Neuronal stem cell (in vitro differentiated cells): ENCODE measurements around the gene CARMIL1.

Experiments
- DNase-seq: peaks from one replicate; pipeline ENCODE4 v3.0.0-alpha.2; 2013; ENCODE audit warnings: low spot score
- H2AFZ ChIP-seq: one replicate; pipeline ENCODE4 v1.6.1; 2013; ENCODE audit warnings: mild to moderate bottlenecking, low read length, inconsistent platforms
- H2AK5ac ChIP-seq: 2 replicates; pipeline ENCODE4 v1.6.1; 2013; ENCODE audit warnings: low read depth, mild to moderate bottlenecking, inconsistent platforms, low read length, moderate library complexity, mixed read lengths
- H2BK120ac ChIP-seq: 2 replicates; pipeline ENCODE4 v1.6.1; 2013; ENCODE audit warnings: low read depth, mild to moderate bottlenecking, inconsistent platforms, low read length, moderate library complexity, mixed read lengths
- H2BK12ac ChIP-seq: one replicate; pipeline ENCODE4 v1.6.1; 2013; ENCODE audit warnings: low read length, inconsistent platforms
- H2BK15ac ChIP-seq: 2 replicates; pipeline ENCODE4 v1.6.1; 2013; ENCODE audit warnings: mild to moderate bottlenecking, low read length, inconsistent platforms, mixed read lengths
- H2BK5ac ChIP-seq: one replicate; pipeline ENCODE4 v1.6.1; 2013; ENCODE audit warnings: inconsistent platforms, mild to moderate bottlenecking, low read length, moderate library complexity
- H3K14ac ChIP-seq: one replicate; pipeline ENCODE4 v1.6.1; 2013; ENCODE audit warnings: low read length, inconsistent platforms
- H3K18ac ChIP-seq: 2 replicates; pipeline ENCODE4 v1.6.1; 2013; ENCODE audit warnings: low read length, inconsistent platforms
- H3K23ac ChIP-seq: 2 replicates; pipeline ENCODE4 v1.6.1; 2013; ENCODE audit warnings: low read depth, mild to moderate bottlenecking, mixed read lengths, low read length, inconsistent platforms; ENCODE audit not compliant: poor library complexity
- H3K27ac ChIP-seq: replicated peaks from 3 replicates; pipeline ENCODE4 v1.5.1; 2013; ENCODE audit warnings: low read length, inconsistent platforms
- H3K27me3 ChIP-seq, 3 experiments: 2 replicates each; pipeline ENCODE4 v1.6.1; 2013; ENCODE audit warnings: low read length in 3 of 3, mild to moderate bottlenecking in 2 of 3, inconsistent platforms in 1 of 3, low read depth in 1 of 3, mixed read lengths in 1 of 3, moderate library complexity in 1 of 3; ENCODE audit not compliant: control insufficient read depth in 3 of 3, insufficient read depth in 3 of 3
- H3K36me3 ChIP-seq, 2 donors: replicated peaks in 1 of 2; 2 replicates each; pipeline ENCODE4 v1.6.1; 2013; ENCODE audit warnings: low read length in 2 of 2; ENCODE audit not compliant: control insufficient read depth in 2 of 2, insufficient read depth in 2 of 2
- H3K4ac ChIP-seq: 2 replicates; pipeline ENCODE4 v1.6.1; 2013; ENCODE audit warnings: inconsistent platforms, mild to moderate bottlenecking, low read length, moderate library complexity
- H3K4me1 ChIP-seq, 2 donors: 1 replicate in 1 of 2; 2 replicates in 1 of 2; pipeline ENCODE4 v1.6.1; 2013; ENCODE audit warnings: low read length in 2 of 2, low read depth in 1 of 2; ENCODE audit not compliant: control insufficient read depth in 2 of 2, insufficient read depth in 1 of 2
- H3K4me2 ChIP-seq: one replicate; pipeline ENCODE4 v1.6.1; 2013; ENCODE audit warnings: mild to moderate bottlenecking, low read length, inconsistent platforms; ENCODE audit not compliant: insufficient read depth, poor library complexity, severe bottlenecking
- H3K4me3 ChIP-seq, 2 donors: 2 replicates each; pipeline ENCODE4 v1.5.1; 2013; ENCODE audit warnings: low read length in 2 of 2, mild to moderate bottlenecking in 2 of 2, inconsistent platforms in 1 of 2, moderate library complexity in 1 of 2
- H3K79me1 ChIP-seq: one replicate; pipeline ENCODE4 v1.6.1; 2013; ENCODE audit warnings: low read depth, mild to moderate bottlenecking, inconsistent platforms, low read length, moderate library complexity
- H3K9ac ChIP-seq: one replicate; pipeline ENCODE4 v1.6.1; 2013; ENCODE audit warnings: mild to moderate bottlenecking, low read depth, low read length, inconsistent platforms; ENCODE audit not compliant: poor library complexity
- H3K9me3 ChIP-seq, 2 donors: replicated peaks in 1 of 2; 2 replicates each; pipeline versions ENCODE3 to v1.6.1; 2013; ENCODE audit warnings: low read length in 2 of 2, mild to moderate bottlenecking in 2 of 2, inconsistent platforms in 1 of 2, low read depth in 1 of 2, mixed read lengths in 1 of 2, moderate library complexity in 1 of 2; ENCODE audit not compliant: control insufficient read depth in 2 of 2, insufficient read depth in 1 of 2
- H4K8ac ChIP-seq: one replicate; pipeline ENCODE4 v1.6.1; 2013; ENCODE audit warnings: low read depth, mild to moderate bottlenecking, inconsistent platforms, low read length, moderate library complexity
- H4K91ac ChIP-seq: one replicate; pipeline ENCODE4 v1.6.1; 2013; ENCODE audit warnings: low read length, low read depth, mild to moderate bottlenecking, inconsistent platforms; ENCODE audit not compliant: poor library complexity
- WGBS, 2 donors: extraction: QIAGEN DNeasy Blood & Tissue Kit; methylation state at CpG; one replicate each; pipeline ENCODE4 v1.1.7; 2013; ENCODE audit warnings: missing lambda C conversion rate in 2 of 2, mixed read lengths in 1 of 2; ENCODE audit not compliant: insufficient read length in 2 of 2, insufficient replicate concordance in 1 of 2; ENCODE audit errors: extremely low coverage in 2 of 2; 5-methylcytosine and 5-hydroxymethylcytosine counted together

The CARMIL1 gene

DNA sequence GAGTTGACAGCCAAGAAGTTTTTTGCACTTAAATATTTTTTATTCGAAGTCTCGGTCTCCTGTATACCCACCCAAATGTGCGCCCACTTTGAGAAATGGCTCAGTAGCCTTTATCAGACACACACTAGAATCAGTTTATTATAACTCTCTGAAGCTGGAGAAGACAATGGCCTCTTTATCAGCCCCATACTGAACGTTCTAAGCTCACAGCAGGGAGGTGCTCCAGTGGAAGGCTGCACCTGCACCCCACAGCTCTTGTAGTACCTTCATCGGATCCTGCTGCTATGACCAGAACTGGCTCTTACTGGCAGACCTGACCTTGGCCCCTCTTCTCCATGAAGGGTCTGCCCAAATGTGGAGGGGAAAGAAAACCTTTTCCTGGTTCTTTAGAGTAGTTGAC lies 207.8 kb downstream of the CARMIL1 start:
- Histone ChIP-seq H2AK5ac (no peak overlapping the region), H4K91ac (no peak overlapping the region), H3K27me3 (no peaks in the 10 kb centered on the region), H3K79me1 (no peaks in the 10 kb centered on the region), H4K8ac (no peak overlapping the region), H3K23ac (no peak overlapping the region), H3K9me3 (no peaks in the 10 kb centered on the region), H2BK120ac (no peak overlapping the region), H2BK15ac (no peak overlapping the region), H3K36me3 (no peaks in the 10 kb centered on the region), H3K4me3 (no peak overlapping the region), H3K4me1 (no peaks in the 10 kb centered on the region), H2BK12ac (no peak overlapping the region), H3K27ac (no peak overlapping the region), H3K9ac (no peak overlapping the region), H3K4ac (no peak overlapping the region), H2AFZ (no peak overlapping the region), H3K14ac (no peak overlapping the region), H2BK5ac (no peak overlapping the region), H3K4me2 (no peak overlapping the region), H3K18ac (peak overlapping the region; percentile 33)
- DNase-seq: no peak
- no CpG with 5 or more reads among the region's 5 CpGs for WGBS, 2 donors

- no peak overlapping the region for H2BK12ac ChIP-seq
- no peaks in the 10 kb centered on the region for H3K36me3 ChIP-seq
- no peaks in the 10 kb centered on the region for H3K9me3 ChIP-seq
- H3K4me2 ChIP-seq: no peak overlapping the region
- H3K18ac ChIP-seq: no peak overlapping the region
- H2AK5ac ChIP-seq: no peak overlapping the region
- no peak for DNase-seq
- H3K4ac ChIP-seq: no peak overlapping the region
- H4K91ac ChIP-seq: no peak overlapping the region
- no peak overlapping the region for H2AFZ ChIP-seq
- no peak overlapping the region for H3K23ac ChIP-seq
- H2BK120ac ChIP-seq: no peak overlapping the region
- no peak overlapping the region for H3K14ac ChIP-seq
- no peak overlapping the region for H2BK5ac ChIP-seq
- H3K27ac ChIP-seq: no peak overlapping the region
- no peak overlapping the region for H4K8ac ChIP-seq
- H3K79me1 ChIP-seq: no peaks in the 10 kb centered on the region
- no CpG with 5 or more reads among the region's 3 CpGs for WGBS, 2 donors
- no peak overlapping the region for H3K4me3 ChIP-seq
- no peaks in the 10 kb centered on the region for H3K4me1 ChIP-seq
- H2BK15ac ChIP-seq: no peak overlapping the region
- no peaks in the 10 kb centered on the region for H3K27me3 ChIP-seq
- no peak overlapping the region for H3K9ac ChIP-seq
These were observed 209.0 kb downstream of the CARMIL1 start for GRCh38 chr6:25488156-25488555.

GRCh38 chr6:25489399-25489798 lies 210.2 kb downstream of the CARMIL1 start:
- no peak overlapping the region for H3K4ac ChIP-seq
- H3K14ac ChIP-seq: no peak overlapping the region
- no peak overlapping the region for H2BK120ac ChIP-seq
- WGBS, 2 donors: no CpG with 5 or more reads among the region's 3 CpGs
- H3K4me1 ChIP-seq: no peaks in the 10 kb centered on the region
- no peak overlapping the region for H3K4me2 ChIP-seq
- no peak for DNase-seq
- H4K91ac ChIP-seq: no peak overlapping the region
- H3K23ac ChIP-seq: no peak overlapping the region
- no peaks in the 10 kb centered on the region for H3K9me3 ChIP-seq
- H3K4me3 ChIP-seq: no peak overlapping the region
- H3K27ac ChIP-seq: no peak overlapping the region
- peak overlapping the region; percentile 18 for H2AFZ ChIP-seq
- no peak overlapping the region for H2BK5ac ChIP-seq
- H3K9ac ChIP-seq: no peak overlapping the region
- H3K79me1 ChIP-seq: no peaks in the 10 kb centered on the region
- H3K36me3 ChIP-seq: no peaks in the 10 kb centered on the region
- no peak overlapping the region for H2BK15ac ChIP-seq
- no peak overlapping the region for H2BK12ac ChIP-seq
- no peak overlapping the region for H3K18ac ChIP-seq
- H3K27me3 ChIP-seq: no peaks in the 10 kb centered on the region
- H4K8ac ChIP-seq: no peak overlapping the region
- no peak overlapping the region for H2AK5ac ChIP-seq

- no peak overlapping the region for H3K9ac ChIP-seq
- peak; percentile 68 for DNase-seq
- H2BK12ac ChIP-seq: no peak overlapping the region
- no peak overlapping the region for H2BK15ac ChIP-seq
- H2BK5ac ChIP-seq: no peak overlapping the region
- H3K4me1 ChIP-seq: no peaks in the 10 kb centered on the region
- no peak overlapping the region for H2BK120ac ChIP-seq
- no peak overlapping the region for H2AK5ac ChIP-seq
- no peak overlapping the region for H3K4me3 ChIP-seq
- no CpG with 5 or more reads among the region's 9 CpGs for WGBS, 2 donors
- no peak overlapping the region for H4K8ac ChIP-seq
- no peaks in the 10 kb centered on the region for H3K79me1 ChIP-seq
- H3K14ac ChIP-seq: no peak overlapping the region
- H3K18ac ChIP-seq: no peak overlapping the region
- H3K4me2 ChIP-seq: no peak overlapping the region
- H3K23ac ChIP-seq: no peak overlapping the region
- H3K27me3 ChIP-seq: no peaks in the 10 kb centered on the region
- peak overlapping the region; percentile 18 for H2AFZ ChIP-seq
- no peak overlapping the region for H3K4ac ChIP-seq
- no peak overlapping the region for H3K27ac ChIP-seq
- no peak overlapping the region for H4K91ac ChIP-seq
- H3K9me3 ChIP-seq: no peaks in the 10 kb centered on the region
- H3K36me3 ChIP-seq: no peaks in the 10 kb centered on the region
These were observed 211.0 kb downstream of the CARMIL1 start for GRCh38 chr6:25490018-25490801.
